OCI-LY3 (cell line): ENCODE measurements around the gene STRBP.

ENCODE experiments used
- H2AFZ ChIP-seq: fragments of 200-600, 300-600 bp; shearing (Covaris generic); 2 replicates; pipeline ENCODE4 v1.6.0; 2014; ENCODE audit warnings: antibody characterized with exemption, low read depth, low read length
- H3K27ac ChIP-seq: fragments of 200-600, 300-600 bp; sonication (generic); 2 replicates; pipeline ENCODE4 v1.5.1; 2014; ENCODE audit warnings: mild to moderate bottlenecking, low read length, moderate library complexity, mixed read lengths
- H3K27me3 ChIP-seq: fragments of 200-600, 300-600 bp; sonication (generic); 2 replicates; pipeline ENCODE4 v1.6.1; 2014; ENCODE audit warnings: low read depth, low read length, mixed read lengths
- H3K36me3 ChIP-seq: fragments of 200-600, 300-600 bp; sonication (generic); replicated peaks from 2 replicates; pipeline ENCODE3; 2014; ENCODE audit warnings: low read depth, low read length, mixed read lengths
- H3K4me1 ChIP-seq: fragments of 300-600, 200-600 bp; sonication (generic); 2 replicates; pipeline ENCODE4 v1.6.1; 2014; ENCODE audit warnings: low read length, mixed read lengths
- H3K4me2 ChIP-seq: fragments of 200-600, 300-600 bp; sonication (generic); 2 replicates; pipeline ENCODE4 v1.6.1; 2014; ENCODE audit warnings: low read length, mixed read lengths
- H3K4me3 ChIP-seq: fragments of 300-600, 200-600 bp; sonication (generic); 2 replicates; pipeline ENCODE4 v1.5.1; 2014; ENCODE audit warnings: antibody characterized with exemption, mild to moderate bottlenecking, low read length, moderate library complexity
- H3K79me2 ChIP-seq: fragments of 300-600, 200-600 bp; shearing (Covaris generic); 2 replicates; pipeline ENCODE4 v1.6.1; 2014; ENCODE audit warnings: mild to moderate bottlenecking, low read length, mixed read lengths
- H3K9ac ChIP-seq: fragments of 300-600, 200-600 bp; shearing (Covaris generic); 2 replicates; pipeline ENCODE4 v1.6.0; 2014; ENCODE audit warnings: mild to moderate bottlenecking, low read length, moderate library complexity
- H3K9me3 ChIP-seq: fragments of 200-600, 300-600 bp; shearing (Covaris generic); 2 replicates; pipeline ENCODE4 v1.6.1; 2014; ENCODE audit warnings: low read length, mixed read lengths; ENCODE audit not compliant: insufficient read depth
- H4K20me1 ChIP-seq: fragments of 200-600, 300-600 bp; sonication (generic); 2 replicates; pipeline ENCODE4 v1.6.1; 2016; ENCODE audit warnings: low read length, mixed read lengths; ENCODE audit not compliant: insufficient read depth
- EZH2phosphoT487 ChIP-seq: fragments of 200-600 bp; shearing (Covaris generic); IDR thresholded peaks from 2 replicates; pipeline ENCODE4 v1.6.1; 2018; ENCODE audit warnings: antibody characterized with exemption, mixed run types, low read depth
- TF ChIP-seq, protein P1 (sequence below): fragments of 200-600, 300-600 bp; sonication (generic); IDR thresholded peaks from 2 replicates; pipeline ENCODE4 v1.5.1; 2014; ENCODE audit warnings: antibody characterized with exemption, low read length, low read depth

The STRBP gene

DNA sequence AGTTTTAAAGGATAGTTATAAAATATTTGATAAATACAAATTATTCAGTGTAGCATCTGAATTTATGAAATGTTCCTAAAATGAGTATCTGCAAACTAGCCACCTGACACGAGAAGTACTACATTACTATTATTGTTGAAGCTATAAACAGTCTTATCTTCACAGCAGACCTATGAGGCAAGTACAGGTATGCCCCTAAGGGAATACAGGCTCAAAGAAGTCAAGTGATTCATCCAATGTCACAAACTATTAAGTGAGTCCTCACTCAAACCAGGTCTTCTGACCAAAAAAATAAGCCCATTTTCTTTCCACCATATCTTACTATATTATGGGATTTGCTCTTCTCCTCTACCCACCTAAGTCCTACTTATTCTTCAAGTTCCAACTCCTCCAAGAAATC lies 28.7 kb downstream of the STRBP start:
- Histone ChIP-seq H3K4me3 (no peak overlapping the region), H3K36me3 (peaks cover 2% of the 10 kb centered on the region), H3K9me3 (no peaks in the 10 kb centered on the region), H3K27me3 (no peaks in the 10 kb centered on the region), H3K4me2 (no peak overlapping the region), H3K4me1 (peaks cover 9% of the 10 kb centered on the region), H2AFZ (no peak overlapping the region), H3K27ac (no peak overlapping the region), H4K20me1 (peaks cover 19% of the 10 kb centered on the region; the same call in 1 of the 2 replicates), H3K79me2 (peaks cover 24% of the 10 kb centered on the region; the same call in 1 of the 2 replicates), H3K9ac (no peak overlapping the region)
- TF ChIP-seq EZH2phosphoT487, result no peak
- TF ChIP-seq, protein P1, sequence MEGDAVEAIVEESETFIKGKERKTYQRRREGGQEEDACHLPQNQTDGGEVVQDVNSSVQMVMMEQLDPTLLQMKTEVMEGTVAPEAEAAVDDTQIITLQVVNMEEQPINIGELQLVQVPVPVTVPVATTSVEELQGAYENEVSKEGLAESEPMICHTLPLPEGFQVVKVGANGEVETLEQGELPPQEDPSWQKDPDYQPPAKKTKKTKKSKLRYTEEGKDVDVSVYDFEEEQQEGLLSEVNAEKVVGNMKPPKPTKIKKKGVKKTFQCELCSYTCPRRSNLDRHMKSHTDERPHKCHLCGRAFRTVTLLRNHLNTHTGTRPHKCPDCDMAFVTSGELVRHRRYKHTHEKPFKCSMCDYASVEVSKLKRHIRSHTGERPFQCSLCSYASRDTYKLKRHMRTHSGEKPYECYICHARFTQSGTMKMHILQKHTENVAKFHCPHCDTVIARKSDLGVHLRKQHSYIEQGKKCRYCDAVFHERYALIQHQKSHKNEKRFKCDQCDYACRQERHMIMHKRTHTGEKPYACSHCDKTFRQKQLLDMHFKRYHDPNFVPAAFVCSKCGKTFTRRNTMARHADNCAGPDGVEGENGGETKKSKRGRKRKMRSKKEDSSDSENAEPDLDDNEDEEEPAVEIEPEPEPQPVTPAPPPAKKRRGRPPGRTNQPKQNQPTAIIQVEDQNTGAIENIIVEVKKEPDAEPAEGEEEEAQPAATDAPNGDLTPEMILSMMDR, result no peak

DNA sequence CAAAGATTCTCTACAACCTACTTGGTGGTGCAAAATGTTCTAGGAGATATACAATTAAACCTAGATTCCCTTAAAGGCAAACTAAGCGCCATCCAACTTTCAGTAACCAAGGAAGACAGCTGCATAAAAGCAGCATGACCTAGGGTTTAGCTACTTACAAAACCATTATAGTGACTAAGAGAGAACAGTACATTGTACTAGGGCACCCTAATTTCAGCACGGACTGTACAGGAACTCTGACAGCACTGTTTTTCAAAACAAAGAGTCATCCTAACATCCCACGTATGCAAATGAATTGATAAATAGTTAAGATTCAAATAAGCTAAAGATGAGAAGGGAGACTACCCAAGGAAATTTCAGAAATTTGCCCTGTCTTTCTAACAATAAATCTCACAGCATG lies 30.0 kb downstream of the STRBP start:
- TF ChIP-seq, protein P1, result no peak
- no peak for TF ChIP-seq EZH2phosphoT487
- no peak overlapping the region for H3K27ac ChIP-seq
- H3K79me2 ChIP-seq, result peaks cover 17% of the 10 kb centered on the region; the same call in 1 of the 2 replicates
- no peaks in the 10 kb centered on the region for H3K27me3 ChIP-seq
- H3K9me3 ChIP-seq, result peaks cover 8% of the 10 kb centered on the region; the same call in 1 of the 2 replicates
- H3K4me1 ChIP-seq, result peaks cover 21% of the 10 kb centered on the region
- H4K20me1 ChIP-seq, result peaks cover 16% of the 10 kb centered on the region; the same call in 1 of the 2 replicates
- no peak overlapping the region for H3K9ac ChIP-seq
- no peak overlapping the region for H3K4me2 ChIP-seq
- peaks cover 9% of the 10 kb centered on the region for H3K36me3 ChIP-seq
- no peak overlapping the region for H3K4me3 ChIP-seq
- H2AFZ ChIP-seq, result no peak overlapping the region

DNA sequence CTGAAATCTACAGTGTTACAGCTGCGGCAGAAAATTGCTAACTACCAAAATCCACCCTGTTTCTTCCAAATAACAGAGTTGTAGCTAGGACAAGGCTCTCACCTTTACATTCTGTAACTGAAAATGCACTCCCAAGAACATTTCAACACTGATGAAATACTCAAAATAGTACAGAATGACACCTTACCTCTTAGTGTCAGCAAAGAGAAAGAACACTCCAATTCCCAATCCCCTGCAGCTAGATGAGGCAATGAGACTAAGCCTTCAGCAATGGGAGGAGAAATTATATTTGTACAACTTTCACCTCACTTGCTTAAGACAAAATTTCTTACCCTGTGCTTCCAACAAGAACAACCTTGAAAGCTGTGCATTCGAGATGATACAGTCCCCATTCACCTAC lies 31.2 kb downstream of the STRBP start:
- Histone ChIP-seq H3K27ac (no peak overlapping the region), H3K27me3 (no peaks in the 10 kb centered on the region), H4K20me1 (peaks cover 16% of the 10 kb centered on the region; the same call in 1 of the 2 replicates), H2AFZ (no peak overlapping the region), H3K9me3 (peaks cover 9% of the 10 kb centered on the region; the same call in 1 of the 2 replicates), H3K4me3 (no peak overlapping the region), H3K4me1 (peaks cover 21% of the 10 kb centered on the region), H3K36me3 (peaks cover 9% of the 10 kb centered on the region), H3K79me2 (peaks cover 17% of the 10 kb centered on the region; the same call in 1 of the 2 replicates), H3K4me2 (no peak overlapping the region), H3K9ac (no peak overlapping the region)
- TF ChIP-seq EZH2phosphoT487, result no peak
- TF ChIP-seq, protein P1, result no peak

DNA sequence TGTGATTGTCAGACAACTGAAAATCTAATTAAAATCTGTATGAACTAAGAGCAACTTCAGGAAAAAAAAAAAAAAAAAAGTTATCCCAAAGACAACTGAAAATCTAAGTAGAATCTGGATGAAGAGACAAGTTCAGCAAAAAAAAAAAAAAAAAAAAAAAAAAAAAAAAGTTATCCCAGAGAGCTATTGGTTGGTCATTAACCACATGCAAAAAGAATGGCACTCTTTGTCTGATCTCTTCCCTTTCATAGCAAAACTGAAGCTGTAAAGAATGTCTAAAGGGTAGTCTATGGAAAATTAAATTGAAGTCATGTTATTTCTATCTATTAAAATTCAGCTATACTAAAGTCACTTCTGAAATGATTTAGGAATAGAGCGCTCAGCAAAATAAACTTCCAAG lies 32.9 kb downstream of the STRBP start:
- peaks cover 21% of the 10 kb centered on the region for H3K4me1 ChIP-seq
- no peak overlapping the region for H2AFZ ChIP-seq
- peaks cover 9% of the 10 kb centered on the region; the same call in 1 of the 2 replicates for H3K9me3 ChIP-seq
- H3K36me3 ChIP-seq, result peaks cover 9% of the 10 kb centered on the region
- 0 out of 2 replicates have a peak, but pooled peaks cover 5% of the 10 kb centered on the region for H4K20me1 ChIP-seq
- H3K27ac ChIP-seq, result no peak overlapping the region
- peaks cover 12% of the 10 kb centered on the region; the same call in 1 of the 2 replicates for H3K79me2 ChIP-seq
- no peak overlapping the region for H3K4me2 ChIP-seq
- no peaks in the 10 kb centered on the region for H3K27me3 ChIP-seq
- no peak overlapping the region for H3K9ac ChIP-seq
- H3K4me3 ChIP-seq, result no peak overlapping the region
- no peak for TF ChIP-seq EZH2phosphoT487
- TF ChIP-seq, protein P1, result no peak
